ES-I3 (cell line): ENCODE results near the gene HOXB4.

Source experiments
- H3K36me3 ChIP-seq: 2 replicates; pipeline ENCODE4 v1.6.1; 2013; ENCODE audit warnings: mild to moderate bottlenecking, low read length, control low read depth, moderate library complexity; ENCODE audit not compliant: insufficient read depth
- H3K4me1 ChIP-seq: 2 replicates; pipeline ENCODE4 v1.6.1; 2013; ENCODE audit warnings: mild to moderate bottlenecking, control low read depth, low read length; ENCODE audit not compliant: insufficient read depth
- H3K9ac ChIP-seq: 2 replicates; pipeline ENCODE4 v1.6.1; 2013; ENCODE audit warnings: low read depth, mild to moderate bottlenecking, low read length, moderate library complexity
- H3K9me3 ChIP-seq: 2 replicates; pipeline ENCODE4 v1.6.1; 2013; ENCODE audit warnings: mild to moderate bottlenecking, low read length, moderate library complexity; ENCODE audit not compliant: control insufficient read depth, insufficient read depth

Gene HOXB4

GRCh38 chr17:48618256-48618896, 40.2 kb upstream of the HOXB4 start:
- peak overlapping the region; percentile 5; the same call in 1 of the 2 replicates for H3K9ac ChIP-seq

GRCh38 chr17:48617471-48618255, 39.5 kb upstream of the HOXB4 start:
- Histone ChIP-seq H3K9me3 (no peaks in the 10 kb centered on the region; the same call in 1 of the 2 replicates), H3K9ac (no peak overlapping the region), H3K36me3 (no peaks in the 10 kb centered on the region), H3K4me1 (peaks cover 8% of the 10 kb centered on the region)

More at GRCh38 chr17:48618256-48618896, 40.2 kb upstream of the HOXB4 start:
- H3K4me1 ChIP-seq = peaks cover 8% of the 10 kb centered on the region
- no peaks in the 10 kb centered on the region for H3K9me3 ChIP-seq
- no peaks in the 10 kb centered on the region for H3K36me3 ChIP-seq

DNA sequence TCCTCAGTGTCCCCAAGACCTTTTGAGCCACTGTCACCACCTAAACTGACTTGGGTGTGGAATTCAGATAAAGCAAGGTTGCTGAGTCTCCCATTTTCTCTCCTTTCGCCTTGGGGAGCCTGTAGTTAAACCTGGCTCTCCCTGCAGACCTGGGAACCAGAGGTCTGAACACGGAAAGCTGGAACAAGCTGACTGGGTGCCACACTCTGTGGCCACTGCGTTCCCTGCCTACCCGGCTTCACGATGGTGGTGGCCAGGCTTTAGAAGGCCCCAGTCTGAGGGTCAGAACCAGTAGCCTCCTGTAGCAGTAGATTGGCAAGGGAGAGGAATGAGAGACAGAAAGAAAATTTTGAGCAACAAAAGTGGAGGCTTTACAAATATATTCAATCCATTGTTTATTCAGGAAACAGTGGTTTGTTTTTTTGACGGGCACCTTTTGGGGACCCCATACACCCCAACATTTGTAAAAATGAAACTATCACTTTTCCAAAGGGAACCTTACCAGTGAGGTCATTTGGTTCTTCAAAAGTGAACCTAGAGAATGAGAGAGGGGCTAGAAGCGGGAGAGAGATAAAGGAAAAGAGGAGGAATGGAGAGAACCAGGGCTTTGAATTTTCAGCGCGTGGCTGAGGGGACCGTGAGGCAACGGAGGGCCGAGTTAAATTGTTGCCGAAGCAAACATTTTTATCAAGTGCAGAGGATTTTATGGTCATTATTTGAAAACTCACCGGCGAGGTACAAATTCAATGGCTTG, 38.7 kb upstream of the HOXB4 start:
- Histone ChIP-seq H3K36me3 (no peaks in the 10 kb centered on the region), H3K9me3 (no peaks in the 10 kb centered on the region; the same call in 1 of the 2 replicates), H3K4me1 (peaks cover 8% of the 10 kb centered on the region), H3K9ac (no peak overlapping the region)

DNA sequence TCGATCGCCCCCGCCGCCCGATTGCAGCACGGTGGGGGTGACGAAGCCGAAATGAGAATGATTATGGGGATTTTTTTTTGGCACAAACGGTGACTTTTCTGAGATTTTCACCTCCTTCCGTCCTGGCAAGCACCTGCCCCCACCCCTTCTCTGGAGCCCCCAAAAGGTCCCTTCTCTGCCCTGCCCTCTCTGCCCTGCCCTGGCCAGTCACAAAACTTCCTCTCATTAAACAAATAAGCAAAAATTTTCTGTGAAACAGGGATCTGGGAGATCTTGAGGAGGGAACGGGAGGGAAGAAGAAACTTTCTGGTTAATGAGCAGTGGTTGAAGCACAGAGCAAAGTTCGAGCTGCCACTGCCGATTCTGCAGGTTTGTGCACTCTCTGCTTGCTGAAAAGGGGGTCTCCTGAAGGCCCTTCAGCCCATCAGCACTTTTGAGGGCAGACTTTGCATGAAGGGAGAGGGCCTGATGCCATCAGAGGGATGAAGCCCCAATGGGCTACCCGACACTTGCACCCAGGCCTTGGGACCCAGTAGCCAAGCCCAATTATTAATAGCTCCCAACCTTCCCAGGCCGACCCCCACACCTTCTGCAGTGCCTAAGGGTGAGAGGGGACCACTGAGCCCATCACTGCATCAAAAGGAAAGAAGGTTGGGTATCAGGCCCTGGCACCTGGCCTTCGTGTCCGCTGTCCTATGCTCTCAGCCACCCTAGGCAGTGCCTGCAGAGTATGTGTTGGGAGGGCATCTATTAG, 38.0 kb upstream of the HOXB4 start:
- no peak overlapping the region for H3K9ac ChIP-seq
- H3K36me3 ChIP-seq = no peaks in the 10 kb centered on the region
- H3K9me3 ChIP-seq = no peaks in the 10 kb centered on the region; the same call in 1 of the 2 replicates
- H3K4me1 ChIP-seq = peaks cover 8% of the 10 kb centered on the region

GRCh38 chr17:48615047-48615962, 37.2 kb upstream of the HOXB4 start, which contains the start of gene HOXB8:
Gene HOXB8 (minus strand): TSS chr17:48615292. CDS start chr17:48614704, 588 bp downstream.
- H3K4me1 ChIP-seq = peaks cover 4% of the 10 kb centered on the region; the same call in 1 of the 2 replicates
- H3K9me3 ChIP-seq = no peaks in the 10 kb centered on the region; the same call in 1 of the 2 replicates
- peak within 1 kb of the TSS; percentile 8; the same call in 1 of the 2 replicates for H3K9ac ChIP-seq

DNA sequence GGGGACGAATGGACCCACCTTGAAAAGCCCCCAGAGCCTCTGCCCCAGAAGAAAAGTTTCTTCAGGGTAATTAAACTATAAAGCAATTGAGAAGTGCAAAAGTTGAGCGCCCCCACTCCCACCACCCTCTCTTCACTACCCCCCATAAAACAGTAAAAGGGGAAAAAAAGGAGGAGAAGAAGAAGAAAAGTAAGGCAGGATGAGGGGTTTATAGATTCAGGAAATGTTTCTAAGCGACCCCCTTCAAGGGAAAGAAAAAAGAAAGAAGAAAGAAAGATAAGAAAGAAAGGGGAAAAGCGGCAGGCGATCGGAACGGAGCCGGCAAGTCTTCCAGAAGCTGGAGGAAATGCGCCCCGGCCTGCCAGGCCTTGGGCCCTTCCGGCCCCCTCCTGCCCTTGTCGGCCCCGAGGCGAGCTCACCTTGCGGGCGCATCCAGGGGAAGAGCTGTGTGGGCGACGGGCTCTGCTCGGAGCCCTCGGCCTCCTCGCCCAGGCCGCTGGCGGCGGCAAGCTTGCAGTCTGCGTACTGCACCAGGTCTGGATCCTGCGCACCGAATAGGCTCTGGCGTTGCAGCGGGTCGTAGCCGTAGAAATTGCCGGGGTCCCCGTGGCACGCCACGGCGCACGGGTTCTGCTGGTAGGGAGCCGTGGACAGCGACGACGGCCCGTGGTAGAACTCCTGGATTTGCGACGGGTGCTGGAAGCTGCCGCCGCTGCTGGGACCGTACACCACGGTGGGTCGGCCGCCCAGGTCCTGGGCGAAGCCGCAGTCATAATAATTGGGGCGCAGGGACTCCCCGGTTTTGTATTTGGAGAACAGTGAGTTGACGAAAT, 35.9 kb upstream of the HOXB4 start:
- Histone ChIP-seq H3K9me3 (no peaks in the 10 kb centered on the region; the same call in 1 of the 2 replicates), H3K36me3 (no peaks in the 10 kb centered on the region), H3K4me1 (0 out of 2 replicates have a peak, but pooled peaks cover 4% of the 10 kb centered on the region), H3K9ac (peak overlapping the region; percentile 8; the same call in 1 of the 2 replicates)

More at GRCh38 chr17:48615047-48615962, 37.2 kb upstream of the HOXB4 start, which contains the start of gene HOXB8:
- H3K36me3 ChIP-seq = no peaks in the 10 kb centered on the region

- no peaks in the 10 kb centered on the region; the same call in 1 of the 2 replicates for H3K9me3 ChIP-seq
- H3K36me3 ChIP-seq = no peaks in the 10 kb centered on the region
- H3K4me1 ChIP-seq = 0 out of 2 replicates have a peak, but pooled peaks cover 1% of the 10 kb centered on the region
- H3K9ac ChIP-seq = no peak overlapping the region; the same call in 1 of the 2 replicates
These were observed 34.9 kb upstream of the HOXB4 start for GRCh38 chr17:48612854-48613691.

DNA sequence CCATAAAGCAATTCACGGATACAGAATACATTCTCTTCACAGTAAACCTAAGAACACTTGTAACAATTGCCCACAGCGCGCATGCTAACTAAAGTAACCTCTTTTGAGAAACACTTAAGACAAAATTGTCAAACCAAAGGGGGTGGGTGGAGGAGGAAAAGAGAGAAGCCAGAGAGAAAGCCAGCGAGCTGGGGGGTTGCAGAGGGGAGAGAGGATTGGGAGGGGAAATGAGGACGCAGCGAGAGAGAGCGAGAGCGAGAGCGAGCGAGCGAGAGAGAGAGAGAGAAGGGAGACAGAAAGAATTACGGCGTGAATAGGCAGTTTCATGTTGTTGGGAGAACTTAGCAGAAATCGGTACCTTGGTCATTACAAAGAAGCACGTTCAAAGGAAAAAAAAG, 34.3 kb upstream of the HOXB4 start:
- H3K4me1 ChIP-seq = no peaks in the 10 kb centered on the region
- no peaks in the 10 kb centered on the region for H3K36me3 ChIP-seq
- no peak overlapping the region for H3K9ac ChIP-seq
- H3K9me3 ChIP-seq = no peaks in the 10 kb centered on the region; the same call in 1 of the 2 replicates

GRCh38 chr17:48611681-48612455, 33.7 kb upstream of the HOXB4 start:
- Histone ChIP-seq H3K9ac (no peak overlapping the region), H3K9me3 (no peaks in the 10 kb centered on the region; the same call in 1 of the 2 replicates), H3K4me1 (no peaks in the 10 kb centered on the region), H3K36me3 (no peaks in the 10 kb centered on the region)

GRCh38 chr17:48611213-48611612, 33.1 kb upstream of the HOXB4 start:
- no peaks in the 10 kb centered on the region for H3K36me3 ChIP-seq
- no peaks in the 10 kb centered on the region for H3K4me1 ChIP-seq
- H3K9me3 ChIP-seq = no peaks in the 10 kb centered on the region; the same call in 1 of the 2 replicates
- peak overlapping the region; percentile 48; the same call in 1 of the 2 replicates for H3K9ac ChIP-seq
